Gastroesophageal sphincter (tissue), 4 donors: ENCODE results near the gene SMARCB1. TPM values are rescaled to one million over a fixed set of nuclear protein-coding genes. Genes with fewer than 3 reads are reported as not detected.
A peak's percentile ranks its signal among the peaks of the same experiment; 100 is the strongest.

Source experiments
- ATAC-seq: fragments of 150-250 bp; one replicate; pipeline ENCODE4 v1.9.1; 2016; ENCODE audit warnings: mild to moderate bottlenecking, moderate library complexity
- H3K27ac ChIP-seq, 4 donors: fragments of 200-600 bp; sonication (generic) in 3 of 4; 1 replicate in 3 of 4; 2 replicates in 1 of 4; pipeline ENCODE4 v1.5.1; 2016 to 2019
- H3K27me3 ChIP-seq: fragments of 200-600 bp; sonication (generic); one replicate; pipeline ENCODE4 v1.5.1; 2019
- H3K36me3 ChIP-seq, 2 donors: fragments of 200-600 bp; sonication (generic); one replicate each; pipeline ENCODE4 v1.5.1; 2019; ENCODE audit warnings: control low read depth in 1 of 2
- H3K4me1 ChIP-seq, 3 donors: fragments of 200-600 bp; sonication (generic); 1 replicate in 2 of 3; 2 replicates in 1 of 3; pipeline ENCODE4 v1.5.1; 2016 to 2019; ENCODE audit warnings: control low read depth in 2 of 3
- H3K4me3 ChIP-seq, 2 donors: fragments of 200-600 bp; sonication (generic); one replicate each; pipeline ENCODE4 v1.5.1; 2019; ENCODE audit warnings: mild to moderate bottlenecking in 1 of 2, moderate library complexity in 1 of 2
- H3K9me3 ChIP-seq, 3 donors: fragments of 200-600 bp; sonication (generic); one replicate each; pipeline ENCODE4 v1.5.1; 2017 to 2019; ENCODE audit warnings: control low read depth in 2 of 3
- CTCF ChIP-seq, 4 experiments: fragments of 200-600 bp in 2 of 4; fragments of 450-650 bp in 2 of 4; sonication (generic) in 1 of 4; IDR thresholded peaks; one replicate each; pipeline ENCODE4 v1.5.1; 2017 to 2019; ENCODE audit warnings: antibody characterized with exemption in 4 of 4, mild to moderate bottlenecking in 2 of 4, moderate library complexity in 2 of 4
- EP300 ChIP-seq: sonication (generic); formaldehyde crosslinking; IDR thresholded peaks from one replicate; pipeline ENCODE4 v1.6.1; 2017; ENCODE audit warnings: antibody characterized with exemption, mild to moderate bottlenecking
- POLR2A ChIP-seq, 2 donors: fragments of 450-650 bp; IDR thresholded peaks; one replicate each; pipeline ENCODE4 v1.6.1; 2017; ENCODE audit warnings: antibody characterized with exemption in 2 of 2, mild to moderate bottlenecking in 2 of 2, moderate library complexity in 1 of 2
- POLR2AphosphoS5 ChIP-seq: sonication (generic); formaldehyde crosslinking; IDR thresholded peaks from one replicate; pipeline ENCODE4 v1.6.1; 2017; ENCODE audit warnings: antibody characterized with exemption
- WGBS, 2 donors: methylation state at CpG; one replicate each; pipeline ENCODE4 v1.1.5; 2018; ENCODE audit warnings: low coverage in 1 of 2; 5-methylcytosine and 5-hydroxymethylcytosine counted together
- total RNA-seq, 4 donors: library from RNA; depleted of rRNA; stranded (reverse); fragments of >200 nt; gene quantifications; one replicate each; pipeline ENCODE4 v1.1.0, GENCODE V29; 2016

SMARCB1 gene
- total RNA-seq, 4 donors from 2014 or later: 27.9 to 58.8 (median 32.7) TPM

GRCh38 chr22:23836692-23837495 lies 50.1 kb downstream of the SMARCB1 start:
- Histone ChIP-seq H3K27me3 (no peaks in the 10 kb centered on the region), H3K4me3 (no peak overlapping the region), H3K27ac (peak overlapping the region in 1 of 4 donors; percentile 45), H3K9me3 (no peaks in the 10 kb centered on the region), H3K36me3 (peaks cover 0 to 59% of the 10 kb centered on the region in 2 donors), H3K4me1 (peaks cover 0 to 47% (median 17%) of the 10 kb centered on the region in 3 donors)
- ATAC-seq: no peak
- 50 to 60% methylated on average over 1 of the region's 12 CpGs for WGBS, 2 donors
- TF ChIP-seq POLR2AphosphoS5: no peak
- no peak for TF ChIP-seq POLR2A (IDR thresholded peaks at IDR 0.05)
- no peak for TF ChIP-seq CTCF (IDR thresholded peaks at IDR 0.05)
- no peak for TF ChIP-seq EP300

- TF ChIP-seq POLR2A (IDR thresholded peaks at IDR 0.05) (no peak), POLR2AphosphoS5 (no peak), CTCF (IDR thresholded peaks at IDR 0.05) (no peak), EP300 (no peak)
- Histone ChIP-seq H3K9me3 (no peaks in the 10 kb centered on the region), H3K27ac (no peak overlapping the region), H3K36me3 (peaks cover 0 to 53% of the 10 kb centered on the region in 2 donors), H3K4me1 (peaks cover 0 to 47% (median 17%) of the 10 kb centered on the region in 3 donors), H3K27me3 (no peaks in the 10 kb centered on the region), H3K4me3 (no peak overlapping the region)
- no peak for ATAC-seq
- 80% methylated on average over 1 of the region's 12 CpGs; no CpG with 5 or more reads in 1 of the 2 donors for WGBS, 2 donors
Measured at GRCh38 chr22:23837496-23837859, 50.7 kb downstream of the SMARCB1 start.

- H3K36me3 ChIP-seq: peaks cover 0 to 47% of the 10 kb centered on the region in 2 donors
- H3K4me3 ChIP-seq: peak overlapping the region; percentile 12 to 49
- H3K9me3 ChIP-seq: no peaks in the 10 kb centered on the region
- TF ChIP-seq EP300: no peak
- TF ChIP-seq POLR2AphosphoS5: no peak
- TF ChIP-seq POLR2A (IDR thresholded peaks at IDR 0.05): no peak
- TF ChIP-seq CTCF (IDR thresholded peaks at IDR 0.05): no peak
- WGBS, 2 donors: 100% methylated on average over 3 of the region's 41 CpGs; no CpG with 5 or more reads in 1 of the 2 donors
- ATAC-seq: no peak
- no peak overlapping the region for H3K27ac ChIP-seq
- H3K4me1 ChIP-seq: peaks cover 0 to 47% (median 17%) of the 10 kb centered on the region in 3 donors
- H3K27me3 ChIP-seq: no peaks in the 10 kb centered on the region
Measured at GRCh38 chr22:23837911-23838680, 51.3 kb downstream of the SMARCB1 start.

- H3K4me3 ChIP-seq: peak within 1 kb of the TSS; percentile 12 to 49
- no peak within 1 kb of the TSS for H3K27ac ChIP-seq
Measured at GRCh38 chr22:23838681-23839468, 52.1 kb downstream of the SMARCB1 start, which contains the start of gene DERL3. TSS of gene DERL3 (minus strand) at chr22:23839006. CDS start at chr22:23838987, 19 bp downstream.

More at GRCh38 chr22:23838681-23839468, 52.1 kb downstream of the SMARCB1 start, which contains the start of gene DERL3:
- Histone ChIP-seq H3K9me3 (no peaks in the 10 kb centered on the region), H3K36me3 (peaks cover 0 to 39% of the 10 kb centered on the region in 2 donors), H3K27me3 (no peaks in the 10 kb centered on the region), H3K4me1 (peaks cover 0 to 47% (median 17%) of the 10 kb centered on the region in 3 donors)
- WGBS, 2 donors: 0% methylated on average over 13 of the region's 70 CpGs; no CpG with 5 or more reads in 1 of the 2 donors
- ATAC-seq: peak; percentile 96
- TF ChIP-seq POLR2A (IDR thresholded peaks at IDR 0.05) (no peak), EP300 (no peak), POLR2AphosphoS5 (no peak), CTCF (IDR thresholded peaks at IDR 0.05) (no peak)
